ENCODE measurements around the gene FN1. TPM values are rescaled to one million over a fixed set of nuclear protein-coding genes. Genes with fewer than 3 reads are reported as not detected.
"Not testable (repeated sequence)": the region's sequence is repeated elsewhere in the genome, so short reads cannot be mapped to it uniquely, and the experiment has no call there.

The FN1 gene
- total RNA-seq, 4 donors from 2014 or later: 45.8 to 78.1 (median 52.7) TPM

- no peaks in the 10 kb centered on the region for H3K36me3 ChIP-seq
- WGBS: 2% methylated on average over 34 of the region's 64 CpGs
- peak within 1 kb of the TSS; percentile 86 for H3K27ac ChIP-seq
- peak; percentile 94 to 96 for DNase-seq (ENCODE audit: low spot score in 2 of 2)
- H3K4me1 ChIP-seq: peaks cover 23% of the 10 kb centered on the region
- TF ChIP-seq POLR2AphosphoS5 (IDR thresholded peaks at IDR 0.05) (peak in 1 of 3 donors; percentile 62), EP300 (IDR thresholded peaks at IDR 0.05) (no peak), CTCF (IDR thresholded peaks at IDR 0.05) (peak in 1 of 2 donors; percentile 5)
- H3K4me3 ChIP-seq: peak within 1 kb of the TSS; percentile 83
- H3K27me3 ChIP-seq: no peaks in the 10 kb centered on the region
- H3K9me3 ChIP-seq: no peaks in the 10 kb centered on the region
Measured at GRCh38 chr2:215311625-215312396, 124.1 kb downstream of the FN1 start, which contains the start of gene ATIC. TSS of gene ATIC (plus strand) at chr2:215312059. CDS start at chr2:215312143, 84 bp downstream.

- H3K4me1 ChIP-seq: peaks cover 23% of the 10 kb centered on the region
- not testable (repeated sequence) for H3K9me3 ChIP-seq; H3K27me3 ChIP-seq; H3K36me3 ChIP-seq; DNase-seq (ENCODE audit: low spot score in 2 of 2)
- 45% methylated on average over 13 of the region's 13 CpGs for WGBS
- peak overlapping the region; percentile 83 for H3K4me3 ChIP-seq
- H3K27ac ChIP-seq: peak overlapping the region; percentile 86
Measured at GRCh38 chr2:215311259-215311624, 124.6 kb downstream of the FN1 start.

Other genes with a start within 250 kb of the FN1 start
- 10 to 100 TPM; 22.7 to 49.8 (median 29.8) TPM for gene ATIC, start 124.0 kb downstream of the FN1 start, total RNA-seq